ES-I3 (cell line): ENCODE measurements around the gene ZNF326.
A peak's percentile ranks its signal among the peaks of the same experiment; 100 is the strongest.
"Not testable (repeated sequence)": the region's sequence is repeated elsewhere in the genome, so short reads cannot be mapped to it uniquely, and the experiment has no call there.

Experiments used
- H3K36me3 ChIP-seq: 2 replicates; pipeline ENCODE4 v1.6.1; 2013; ENCODE audit warnings: mild to moderate bottlenecking, low read length, control low read depth, moderate library complexity; ENCODE audit not compliant: insufficient read depth
- H3K4me1 ChIP-seq: 2 replicates; pipeline ENCODE4 v1.6.1; 2013; ENCODE audit warnings: mild to moderate bottlenecking, control low read depth, low read length; ENCODE audit not compliant: insufficient read depth
- H3K9ac ChIP-seq: 2 replicates; pipeline ENCODE4 v1.6.1; 2013; ENCODE audit warnings: low read depth, mild to moderate bottlenecking, low read length, moderate library complexity
- H3K9me3 ChIP-seq: 2 replicates; pipeline ENCODE4 v1.6.1; 2013; ENCODE audit warnings: mild to moderate bottlenecking, low read length, moderate library complexity; ENCODE audit not compliant: control insufficient read depth, insufficient read depth

Gene ZNF326

GRCh38 chr1:90048043-90048442 is 53.1 kb downstream of the ZNF326 start:
- Histone ChIP-seq H3K4me1 (no peaks in the 10 kb centered on the region; the same call in 1 of the 2 replicates), H3K9me3 (no peaks in the 10 kb centered on the region), H3K36me3 (no peaks in the 10 kb centered on the region), H3K9ac (no peak overlapping the region)

DNA sequence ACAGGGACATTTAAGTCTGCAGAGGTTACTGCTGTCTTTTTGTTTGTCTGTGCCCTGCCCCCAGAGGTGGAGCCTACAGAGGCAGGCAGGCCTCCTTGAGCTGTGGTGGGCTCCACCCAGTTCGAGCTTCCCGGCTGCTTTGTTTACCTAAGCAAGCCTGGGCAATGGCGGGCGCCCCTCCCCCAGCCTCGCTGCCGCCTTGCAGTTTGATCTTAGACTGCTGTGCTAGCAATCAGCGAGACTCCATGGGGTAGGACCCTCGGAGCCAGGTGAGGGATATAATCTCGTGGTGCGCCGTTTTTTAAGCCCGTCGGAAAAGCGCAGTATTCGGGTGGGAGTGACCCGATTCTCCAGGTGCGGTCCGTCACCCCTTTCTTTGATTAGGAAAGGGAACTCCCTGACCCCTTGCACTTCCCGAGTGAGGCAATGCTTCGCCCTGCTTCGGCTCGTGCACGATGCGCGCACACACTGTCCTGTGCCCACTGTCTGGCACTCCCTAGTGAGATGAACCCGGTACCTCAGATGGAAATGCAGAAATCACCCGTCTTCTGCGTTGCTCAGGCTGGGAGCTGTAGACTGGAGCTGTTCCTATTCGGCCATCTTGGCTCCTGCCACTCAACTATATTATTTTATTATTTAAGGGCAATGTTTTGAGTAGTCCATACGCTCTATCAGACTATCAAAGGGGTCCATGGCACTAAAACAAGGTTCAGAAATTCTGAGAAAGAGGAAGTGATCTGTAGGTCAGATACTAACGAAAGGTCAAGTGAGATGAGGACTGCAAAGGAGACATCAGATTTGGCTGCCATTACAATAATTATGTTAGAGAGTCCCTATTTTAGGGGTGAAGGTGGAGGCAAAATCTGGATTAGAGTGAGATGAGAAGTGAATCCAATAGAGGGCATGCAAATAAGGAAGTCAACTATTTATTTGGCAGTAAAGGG is 68.1 kb downstream of the ZNF326 start:
- peak overlapping the region; percentile 40; the same call in 1 of the 2 replicates for H3K9ac ChIP-seq
- H3K4me1 ChIP-seq, H3K36me3 ChIP-seq: not testable (repeated sequence)

DNA sequence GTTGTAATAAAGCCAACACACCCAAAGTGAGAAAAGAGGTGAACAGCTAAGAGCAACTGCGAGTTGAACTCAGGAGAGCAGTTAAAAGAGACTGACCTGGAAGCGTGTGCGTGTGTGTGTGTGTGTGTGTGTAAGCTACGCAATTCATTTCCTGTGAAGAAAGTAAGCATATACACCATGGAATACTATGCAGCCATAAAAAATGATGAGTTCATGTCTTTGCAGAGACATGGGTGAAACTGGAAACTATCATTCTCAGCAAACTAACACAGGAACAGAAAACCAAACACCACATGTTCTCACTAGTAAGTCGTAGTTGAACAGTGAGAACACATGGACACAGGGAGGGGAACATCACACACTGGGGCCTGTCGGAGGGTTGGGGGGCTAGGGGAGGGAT is 69.2 kb downstream of the ZNF326 start:
- H3K9me3 ChIP-seq, H3K36me3 ChIP-seq, H3K4me1 ChIP-seq, H3K9ac ChIP-seq: not testable (repeated sequence)

More for the DNA sequence above, 68.1 kb downstream of the ZNF326 start:
- H3K9me3 ChIP-seq: not testable (repeated sequence)

DNA sequence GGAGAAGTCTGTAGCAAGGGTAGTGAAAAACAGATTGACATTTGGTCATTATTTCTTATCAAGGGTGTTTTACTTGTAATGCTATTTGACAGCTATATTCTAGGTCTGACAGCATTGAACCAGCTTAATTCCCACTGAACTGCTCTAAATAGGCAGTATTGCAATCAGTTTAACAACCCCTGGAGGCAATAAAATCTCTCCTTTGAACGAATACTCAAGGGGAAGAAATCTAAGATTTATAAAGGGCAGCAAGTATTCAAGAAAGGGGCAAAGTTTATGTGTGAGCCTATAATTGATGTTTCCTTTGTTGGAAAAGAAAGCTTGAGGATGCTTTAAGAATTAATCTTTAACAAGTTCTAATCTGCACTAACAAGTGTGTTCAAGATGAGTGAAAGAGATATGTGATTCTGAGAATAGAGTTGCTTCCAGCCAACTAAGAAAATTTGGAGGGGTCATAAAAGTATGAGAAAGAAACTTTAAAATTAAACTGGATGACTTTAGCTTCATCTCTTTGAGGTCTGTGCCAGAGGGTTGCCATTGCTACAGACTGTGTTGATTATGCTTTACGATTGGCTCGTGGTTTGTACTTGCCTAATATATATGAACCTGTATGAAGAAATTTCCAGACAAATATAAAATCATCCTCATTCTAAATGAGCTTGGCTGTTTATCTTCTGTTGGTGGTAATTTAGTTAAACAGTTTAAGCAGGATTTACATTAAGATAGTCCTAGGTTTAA is 72.5 kb downstream of the ZNF326 start:
- Histone ChIP-seq H3K36me3 (no peaks in the 10 kb centered on the region), H3K9me3 (no peaks in the 10 kb centered on the region), H3K4me1 (no peaks in the 10 kb centered on the region), H3K9ac (no peak overlapping the region)

GRCh38 chr1:90068611-90069280 is 73.8 kb downstream of the ZNF326 start:
- H3K9ac ChIP-seq: no peak overlapping the region
- no peaks in the 10 kb centered on the region for H3K36me3 ChIP-seq
- H3K4me1 ChIP-seq: no peaks in the 10 kb centered on the region
- no peaks in the 10 kb centered on the region for H3K9me3 ChIP-seq

GRCh38 chr1:90074137-90074536 is 79.2 kb downstream of the ZNF326 start:
- no peaks in the 10 kb centered on the region for H3K36me3 ChIP-seq
- no peaks in the 10 kb centered on the region; the same call in 1 of the 2 replicates for H3K4me1 ChIP-seq
- H3K9ac ChIP-seq: no peak overlapping the region
- H3K9me3 ChIP-seq: 0 out of 2 replicates have a peak, but pooled peaks cover 2% of the 10 kb centered on the region

GRCh38 chr1:90074566-90074965 is 79.7 kb downstream of the ZNF326 start:
- no peaks in the 10 kb centered on the region; the same call in 1 of the 2 replicates for H3K4me1 ChIP-seq
- H3K36me3 ChIP-seq: no peaks in the 10 kb centered on the region
- no peak overlapping the region for H3K9ac ChIP-seq
- 0 out of 2 replicates have a peak, but pooled peaks cover 2% of the 10 kb centered on the region for H3K9me3 ChIP-seq

DNA sequence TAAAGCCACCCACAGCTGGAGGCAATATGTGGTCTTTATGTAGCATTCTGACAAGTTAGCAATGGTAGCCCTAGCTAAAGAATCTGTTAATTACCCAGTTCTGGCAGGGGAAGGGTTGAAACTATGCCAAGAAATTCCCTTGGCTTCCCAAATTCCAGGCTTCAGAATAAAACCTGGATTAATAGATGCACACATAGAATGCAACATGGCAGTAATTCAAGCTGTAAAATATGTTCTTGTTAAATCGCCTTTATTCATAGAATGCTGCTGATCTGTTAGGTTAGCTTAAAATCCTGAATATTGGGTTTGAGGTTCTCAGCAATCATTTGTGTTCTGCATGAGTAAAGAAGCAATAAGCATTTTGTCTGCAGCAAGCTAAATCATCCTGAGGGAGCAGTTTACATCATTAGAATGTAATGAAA is 80.1 kb downstream of the ZNF326 start:
- 0 out of 2 replicates have a peak, but pooled peaks cover 2% of the 10 kb centered on the region for H3K9me3 ChIP-seq

GRCh38 chr1:90083995-90084394 is 89.1 kb downstream of the ZNF326 start:
- no peaks in the 10 kb centered on the region for H3K4me1 ChIP-seq
- no peak overlapping the region for H3K9ac ChIP-seq
- H3K9me3 ChIP-seq: no peaks in the 10 kb centered on the region
- no peaks in the 10 kb centered on the region for H3K36me3 ChIP-seq

More for the DNA sequence above, 80.1 kb downstream of the ZNF326 start:
- Histone ChIP-seq H3K4me1 (no peaks in the 10 kb centered on the region; the same call in 1 of the 2 replicates), H3K36me3 (no peaks in the 10 kb centered on the region), H3K9ac (no peak overlapping the region)
